RKO (cell line): ENCODE results near the gene SLC9A1.

Experiments
- DNase-seq: peaks from one replicate; pipeline ENCODE4 v3.0.0-alpha.2; 2016; ENCODE audit warnings: low spot score

Gene SLC9A1

DNA sequence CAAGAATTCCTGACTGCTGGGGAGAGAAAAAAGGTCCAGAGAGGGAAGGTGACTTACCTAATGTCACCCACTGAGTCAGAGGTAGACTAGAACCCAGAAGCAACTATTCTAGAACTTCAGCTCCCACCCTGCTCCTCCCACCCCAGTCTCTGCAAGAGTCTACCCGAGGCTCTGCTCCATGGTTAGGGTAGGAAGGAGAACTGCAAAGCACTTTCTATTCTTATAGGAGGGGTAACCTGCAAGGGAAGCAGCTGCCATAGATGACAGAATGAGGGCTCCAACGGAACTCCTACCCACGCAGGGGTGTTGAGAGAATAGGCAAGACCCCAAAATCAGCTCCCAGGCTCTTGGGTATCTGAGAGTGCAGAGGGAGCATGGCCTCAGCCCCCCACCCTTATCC, 4.3 kb downstream of the SLC9A1 start:
- no peak for DNase-seq

GRCh38 chr1:27150183-27150582, 4.7 kb downstream of the SLC9A1 start:
- DNase-seq = no peak

- DNase-seq = no peak
These were observed 5.2 kb downstream of the SLC9A1 start for GRCh38 chr1:27149762-27150113.

DNA sequence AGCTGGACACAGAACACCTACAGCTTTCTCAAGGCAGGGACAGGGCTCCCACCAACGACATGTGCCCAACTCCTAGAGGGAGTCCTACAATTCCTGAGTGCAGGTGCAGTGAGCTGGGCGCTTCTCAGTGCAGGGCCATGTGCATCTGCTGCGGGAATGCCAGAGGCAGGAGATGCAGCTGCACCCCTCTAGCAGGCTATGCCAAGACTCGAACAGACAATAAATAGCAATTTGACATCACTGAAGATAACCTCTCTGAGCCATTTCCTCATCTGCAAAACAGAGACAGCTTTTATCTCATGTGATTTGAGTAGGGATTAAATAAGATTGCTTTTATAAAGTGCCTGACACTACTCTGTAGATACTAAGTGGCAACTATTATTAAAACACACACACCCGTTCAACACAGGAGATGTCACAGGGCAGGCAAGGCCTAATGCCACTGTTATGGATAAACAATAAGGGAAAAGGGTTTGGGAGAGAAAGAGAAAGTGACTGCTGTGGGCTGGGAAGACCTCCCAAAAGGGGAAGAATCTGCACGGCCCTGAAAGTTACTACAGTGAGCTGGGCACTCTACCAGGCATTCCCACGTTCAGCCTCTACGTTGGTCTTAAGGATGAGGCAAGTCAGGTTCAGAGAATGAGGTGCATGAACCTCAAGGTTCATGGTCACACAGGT, 5.7 kb downstream of the SLC9A1 start:
- no peak for DNase-seq

DNA sequence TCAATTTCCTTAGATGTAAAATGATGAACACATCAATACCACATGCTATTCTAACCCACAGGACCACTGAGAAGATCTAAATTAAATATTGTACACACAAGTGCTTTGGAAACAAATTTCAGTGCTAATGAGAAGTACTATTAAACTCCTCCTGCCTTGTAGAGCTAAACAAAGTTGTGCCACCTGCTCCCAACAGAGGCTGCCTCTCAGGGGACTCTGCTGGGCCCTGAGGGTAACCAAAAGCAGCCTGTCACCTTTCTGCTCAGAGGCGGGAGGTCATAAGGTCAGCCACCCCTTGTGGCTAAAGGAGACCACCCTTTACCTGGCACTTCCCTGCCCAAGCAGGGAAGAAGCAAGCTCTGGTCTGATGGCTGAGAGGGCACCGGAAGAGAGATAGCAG, 6.3 kb downstream of the SLC9A1 start:
- DNase-seq = no peak

- no peak for DNase-seq
These were observed 6.9 kb downstream of the SLC9A1 start for GRCh38 chr1:27147842-27148518.

DNA sequence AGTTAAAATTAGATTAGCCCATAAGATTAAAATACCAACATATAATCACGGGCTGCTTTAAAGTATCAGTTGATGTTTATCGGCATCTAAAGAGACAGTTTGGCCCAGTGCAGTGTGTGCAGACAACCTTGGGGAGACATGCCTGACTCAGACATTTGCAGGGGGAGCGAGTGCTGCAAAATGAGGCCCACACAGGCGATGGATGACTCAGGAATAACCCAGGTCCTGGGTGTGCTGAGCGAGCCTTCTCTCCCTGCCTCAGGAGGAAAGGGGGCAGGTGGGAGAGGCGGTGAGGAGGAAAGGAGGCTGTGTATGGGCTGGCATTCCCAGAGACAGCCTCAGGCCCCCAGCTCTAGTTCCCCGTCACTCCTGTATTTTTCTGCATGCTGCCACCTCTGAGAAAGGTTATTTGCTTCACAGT, 9.0 kb downstream of the SLC9A1 start:
- DNase-seq = peak; percentile 46

GRCh38 chr1:27144920-27145661, 9.8 kb downstream of the SLC9A1 start:
- DNase-seq = no peak

DNA sequence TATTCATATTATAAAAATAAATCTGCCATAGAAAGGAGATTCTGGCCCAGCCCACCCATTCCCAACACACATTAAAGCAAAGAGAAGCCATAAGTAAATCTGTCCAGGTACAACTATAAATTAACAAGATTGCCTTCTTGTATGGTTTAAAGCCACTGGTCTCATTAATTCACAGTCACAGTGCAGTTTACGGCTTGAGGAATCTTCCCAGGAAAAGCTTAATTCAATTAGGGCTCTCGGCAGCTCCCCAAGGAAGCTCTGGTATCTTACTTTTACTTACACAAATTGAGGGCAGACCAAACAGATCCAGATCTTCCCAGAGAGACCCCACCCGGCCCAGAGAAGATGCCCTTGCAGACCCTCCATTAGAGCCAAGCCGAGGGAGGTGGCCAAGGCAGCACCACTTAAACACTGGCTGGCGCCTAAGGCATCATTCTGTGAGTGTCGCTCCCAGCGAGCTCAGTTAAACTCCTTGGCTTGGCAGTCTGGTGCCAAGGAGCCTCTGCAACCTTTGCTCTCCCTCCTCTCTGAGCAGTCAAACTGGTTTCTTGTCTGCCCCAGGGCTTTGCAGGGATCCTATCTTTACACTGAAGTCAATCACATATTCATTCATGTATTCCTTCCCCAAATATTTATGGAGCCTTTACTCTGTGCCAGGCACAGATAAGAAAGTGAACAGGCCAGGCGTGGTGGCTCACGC, 10.7 kb downstream of the SLC9A1 start:
- DNase-seq = no peak

GRCh38 chr1:27143401-27143800, 11.5 kb downstream of the SLC9A1 start:
- DNase-seq = no peak

DNA sequence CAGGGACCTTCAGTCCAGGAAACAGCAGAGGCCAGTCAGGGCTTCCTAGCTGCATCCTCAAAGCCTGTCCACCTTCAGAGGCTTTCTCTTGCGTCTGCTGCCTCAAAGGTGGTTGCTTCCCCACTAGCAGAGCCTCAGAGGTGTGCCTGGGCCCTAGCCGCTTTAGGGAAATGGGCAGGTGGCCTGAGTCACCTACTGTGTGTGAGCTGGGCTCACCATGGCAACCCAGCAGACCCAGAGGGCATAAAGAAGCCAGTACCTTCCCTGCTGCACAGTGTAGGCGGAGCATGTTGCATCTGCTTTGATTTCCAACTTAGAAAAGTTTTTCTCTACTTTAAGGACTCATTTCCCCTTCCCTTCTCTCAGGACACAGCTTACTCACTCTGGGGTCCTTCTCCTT, 12.5 kb downstream of the SLC9A1 start:
- DNase-seq = no peak

DNA sequence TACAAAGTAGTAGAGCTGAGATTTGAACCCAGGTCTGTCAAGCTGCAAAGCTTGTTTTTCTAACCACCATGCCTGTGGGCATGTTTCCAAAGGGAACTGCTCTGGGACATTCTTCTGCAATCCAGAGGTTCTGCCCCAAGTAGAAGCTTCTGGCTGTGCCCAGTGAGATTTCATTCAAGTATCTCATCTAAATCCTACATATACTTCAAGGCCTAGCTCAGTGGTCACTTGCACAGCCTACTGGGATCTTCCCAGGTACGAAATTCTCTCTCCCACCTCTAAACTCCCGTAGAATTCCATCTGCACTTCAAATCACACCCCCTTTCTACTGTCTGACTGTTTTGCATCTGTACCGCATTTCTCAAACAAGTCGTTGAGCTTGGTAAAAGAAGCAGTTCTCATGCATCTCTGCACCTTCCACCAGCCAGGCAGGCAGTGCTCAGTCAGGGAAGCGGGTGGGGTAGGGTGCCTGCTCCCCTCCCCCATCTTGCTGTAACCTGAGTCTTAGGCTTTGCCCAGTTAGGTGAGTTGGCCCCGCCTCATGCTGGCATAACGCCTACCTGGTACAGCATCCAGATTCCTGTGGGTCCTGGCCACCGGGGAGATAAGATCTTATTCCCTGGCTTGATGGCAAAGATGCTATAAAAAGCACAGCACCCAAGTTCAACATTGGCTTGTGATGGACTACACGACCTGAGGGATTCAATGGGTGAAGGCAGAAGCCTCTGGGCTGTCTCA, 13.5 kb downstream of the SLC9A1 start:
- no peak for DNase-seq

DNA sequence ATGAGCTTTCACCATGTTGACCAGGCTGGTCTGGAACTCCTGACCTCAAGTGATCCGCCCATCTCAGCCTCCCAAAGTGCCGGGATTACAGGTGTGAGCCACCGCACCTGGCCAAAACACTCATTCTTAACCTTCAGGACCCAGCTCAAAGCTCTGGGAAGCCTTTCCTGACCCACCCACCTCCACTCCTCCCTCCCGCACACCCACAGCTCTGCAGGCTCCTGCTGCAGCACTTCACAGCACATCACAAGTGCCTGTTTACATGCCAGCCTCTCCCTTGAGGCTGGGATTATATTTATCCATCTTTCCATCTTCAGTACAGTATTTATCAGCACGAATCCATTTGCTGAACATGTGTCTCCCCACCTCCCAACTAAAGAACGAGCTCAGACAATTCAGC, 14.9 kb downstream of the SLC9A1 start:
- DNase-seq = no peak

GRCh38 chr1:27138927-27139326, 16.0 kb downstream of the SLC9A1 start:
- DNase-seq = no peak

GRCh38 chr1:27138368-27138767, 16.6 kb downstream of the SLC9A1 start:
- DNase-seq = no peak

GRCh38 chr1:27137544-27138075, 17.3 kb downstream of the SLC9A1 start:
- DNase-seq = no peak

DNA sequence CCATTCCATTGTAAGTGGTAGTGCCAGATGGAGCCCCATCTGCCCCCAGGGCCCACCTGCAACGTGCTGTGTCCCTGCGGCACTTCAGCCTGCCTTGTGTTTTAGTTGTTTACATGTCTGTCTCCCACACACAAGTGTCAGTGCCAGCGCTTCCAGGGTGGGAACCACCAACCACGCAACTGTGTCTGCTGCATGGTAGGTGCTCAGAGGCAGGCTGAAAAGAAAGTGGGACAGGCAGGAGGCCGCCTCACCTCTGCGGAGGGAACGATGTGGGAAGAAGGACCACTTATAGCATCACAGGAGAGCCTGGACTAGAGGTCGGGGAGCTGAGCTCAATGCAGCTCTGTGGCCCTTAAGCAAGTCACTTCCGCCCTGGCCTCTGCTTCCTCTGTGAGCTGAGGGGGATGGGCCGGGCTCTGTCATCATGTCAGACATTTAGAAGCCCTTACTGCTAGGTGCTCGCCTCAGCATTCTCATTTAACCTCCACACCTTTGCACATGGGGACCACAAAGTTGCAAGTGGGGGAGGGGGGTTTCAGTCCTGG, 17.9 kb downstream of the SLC9A1 start:
- no peak for DNase-seq

- DNase-seq = no peak
These were observed 18.7 kb downstream of the SLC9A1 start for GRCh38 chr1:27136236-27136551.

- DNase-seq = no peak
These were observed 19.2 kb downstream of the SLC9A1 start for GRCh38 chr1:27135541-27136235.

DNA sequence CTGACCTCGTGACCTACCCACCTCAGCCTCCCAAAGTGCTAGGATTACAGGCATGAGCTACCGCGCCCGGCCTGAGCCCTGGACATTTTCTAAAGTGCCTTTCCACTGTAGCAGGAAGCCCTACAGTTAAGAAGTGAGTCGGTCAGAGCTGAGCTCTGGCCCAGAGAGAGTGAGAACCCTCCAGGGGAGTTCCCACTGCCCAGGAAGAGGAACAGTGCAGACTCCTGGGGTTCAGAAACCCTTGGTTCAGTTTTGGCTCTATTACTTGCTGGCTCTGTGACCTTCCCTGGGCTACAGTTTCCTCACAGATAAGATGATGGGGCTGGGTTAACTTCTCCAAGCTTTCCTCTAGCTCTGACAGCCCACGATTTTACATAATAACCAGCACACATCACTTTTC, 20.9 kb downstream of the SLC9A1 start:
- DNase-seq = no peak

DNA sequence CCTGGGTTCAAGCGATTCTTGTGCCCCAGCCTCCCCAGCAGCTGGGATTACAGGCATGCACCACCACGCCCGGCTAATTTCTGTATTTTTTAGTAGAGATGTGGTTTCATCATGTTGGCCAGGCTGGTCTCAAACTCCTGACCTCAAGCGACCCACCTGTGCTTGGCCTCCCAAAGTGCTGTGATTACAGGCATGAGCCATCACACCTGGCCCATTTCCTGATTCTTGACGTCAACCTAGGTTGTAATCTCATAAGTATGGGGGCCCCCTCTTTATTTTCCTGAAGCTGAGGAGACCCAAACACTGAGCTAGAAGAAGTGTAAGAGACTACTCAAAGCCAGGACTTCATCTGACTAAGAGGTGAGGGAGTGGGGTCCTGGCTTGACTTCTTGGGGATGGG, 21.8 kb downstream of the SLC9A1 start:
- DNase-seq = no peak
